HFF-Myc (cell line): ENCODE results near the gene LTO1.

Experiments used
- DNase-seq: peaks from one replicate; pipeline ENCODE4 v3.0.0-alpha.2; 2011; ENCODE audit warnings: low read depth; ENCODE audit errors: extremely low read depth
- H3K4me3 ChIP-seq: replicated peaks from 2 replicates; pipeline ENCODE4 v1.5.1; 2011; ENCODE audit warnings: low read depth, mild to moderate bottlenecking, control low read depth, low read length
- CTCF ChIP-seq: IDR thresholded peaks from 2 replicates; pipeline ENCODE4 v1.5.1; 2012; ENCODE audit warnings: mild to moderate bottlenecking, low read depth, low read length, control low read depth; ENCODE audit errors: missing control alignments

Gene LTO1

GRCh38 chr11:69620683-69621290, 54.4 kb downstream of the LTO1 start:
- no peak overlapping the region for H3K4me3 ChIP-seq
- DNase-seq = no peak
- no peak for TF ChIP-seq CTCF

GRCh38 chr11:69618237-69618636, 56.9 kb downstream of the LTO1 start:
- DNase-seq = no peak
- no peak for TF ChIP-seq CTCF
- H3K4me3 ChIP-seq = no peak overlapping the region

GRCh38 chr11:69617682-69618081, 57.5 kb downstream of the LTO1 start:
- no peak for TF ChIP-seq CTCF
- H3K4me3 ChIP-seq = no peak overlapping the region
- no peak for DNase-seq

- no peak overlapping the region for H3K4me3 ChIP-seq
- DNase-seq = no peak
- no peak for TF ChIP-seq CTCF
These were observed 57.9 kb downstream of the LTO1 start for GRCh38 chr11:69617220-69617619.
